Stimulated activated CD4-positive, alpha-beta T cell treated with anti-CD3 and anti-CD28 coated beads, Interleukin-1b, Interleukin-23, amount 100 ng/mL, for 24 hours (primary cell): ENCODE measurements around the gene CAMKK1.

Source experiments
- DNase-seq, 4 experiments: peaks; one replicate each; pipeline ENCODE4 v3.0.0-alpha.2; 2020; ENCODE audit warnings: low read depth in 4 of 4, low spot score in 1 of 4

The CAMKK1 gene

GRCh38 chr17:3814361-3814760 lies 78.5 kb downstream of the CAMKK1 start:
- no peak for DNase-seq

- no peak for DNase-seq
Observed at GRCh38 chr17:3813171-3813570, 79.7 kb downstream of the CAMKK1 start.

GRCh38 chr17:3812771-3813170 lies 80.1 kb downstream of the CAMKK1 start:
- DNase-seq = no peak

- DNase-seq = no peak
Observed at GRCh38 chr17:3812284-3812683, 80.6 kb downstream of the CAMKK1 start.
